GM19372 (cell line): Measurements from ENCODE around the gene FHIT.

ENCODE experiments used
- ATAC-seq: cut with Tn5 transposase; IDR thresholded peaks from one replicate; pipeline ENCODE4 v1.9.1; 2021; ENCODE audit warnings: mild to moderate bottlenecking, low read depth, moderate library complexity; ENCODE audit not compliant: unreplicated experiment

Gene FHIT

DNA sequence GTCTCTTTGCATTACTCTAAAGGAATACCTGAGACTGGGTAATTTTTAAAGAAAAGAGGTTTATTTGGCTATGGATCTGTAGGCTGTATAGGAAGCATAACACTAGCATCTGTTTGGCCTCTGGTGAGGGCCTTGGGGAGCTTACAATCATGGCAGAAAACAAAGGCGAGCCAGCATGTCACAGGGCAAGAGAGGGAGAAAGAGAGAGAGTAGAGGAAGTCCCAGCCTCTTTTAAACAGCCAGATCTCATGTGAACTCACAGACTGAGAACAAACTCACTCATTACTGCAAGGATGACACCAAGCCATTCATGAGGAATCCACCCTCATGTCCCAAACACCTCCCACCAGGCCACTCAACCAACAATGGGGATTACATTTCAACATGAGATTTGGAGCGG, 974.6 kb downstream of the FHIT start:
- no peak for ATAC-seq

DNA sequence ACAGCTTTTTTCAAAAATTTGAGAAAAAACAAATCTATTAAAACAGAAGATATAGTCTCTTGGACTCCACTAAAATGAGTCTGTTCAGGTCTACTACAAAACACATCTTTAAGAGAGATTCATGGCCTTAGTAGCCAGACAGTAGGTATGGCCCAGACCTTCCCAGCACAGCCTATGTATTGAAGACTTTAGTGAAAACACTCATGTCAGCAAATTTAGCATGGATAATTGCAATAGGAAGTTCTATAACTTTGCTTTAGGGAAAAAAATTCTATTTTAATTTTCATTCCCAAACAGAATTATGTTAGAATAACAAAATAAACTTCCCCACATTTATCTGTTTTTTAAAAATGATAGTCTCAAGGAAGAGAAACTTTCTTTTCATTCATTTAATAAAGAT, 976.6 kb downstream of the FHIT start:
- ATAC-seq, result no peak

DNA sequence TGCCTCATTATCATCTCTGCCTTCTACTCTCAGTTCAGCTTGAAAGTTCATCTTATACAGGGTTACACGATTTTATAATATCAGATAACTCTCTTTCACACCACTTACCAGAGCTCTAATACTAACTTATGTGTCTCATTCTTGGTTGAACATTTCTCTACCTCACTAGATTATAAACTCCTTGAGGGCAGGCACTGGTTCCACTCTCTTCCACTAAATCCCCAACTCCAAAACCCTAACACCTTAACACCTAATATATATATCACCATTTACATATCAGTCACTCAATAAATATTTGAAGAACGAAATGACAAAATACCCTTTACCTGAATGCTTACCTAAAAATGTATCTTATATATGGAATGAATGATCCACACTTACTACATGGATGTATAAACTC, 977.2 kb downstream of the FHIT start:
- no peak for ATAC-seq

DNA sequence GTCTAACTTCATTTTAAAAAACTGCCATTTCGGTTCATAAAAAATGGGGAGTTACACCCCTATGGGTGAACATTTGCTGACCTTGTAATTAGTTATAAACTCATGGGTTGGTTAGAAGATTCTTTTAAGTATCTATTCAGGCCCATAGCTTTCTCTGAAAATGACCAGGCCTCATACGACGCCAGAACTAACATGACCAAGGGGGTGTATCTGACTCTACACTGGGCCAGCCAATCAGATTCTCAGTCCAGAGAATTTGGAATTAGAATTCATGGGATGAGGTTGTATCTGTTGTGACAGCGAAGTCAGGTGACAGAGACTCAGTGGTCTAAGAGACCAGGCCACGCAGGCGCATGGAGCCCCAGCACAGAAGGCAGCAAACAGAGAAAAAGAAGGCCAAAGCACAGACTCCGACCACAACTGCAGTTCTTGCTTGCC, 981.4 kb downstream of the FHIT start:
- no peak for ATAC-seq

DNA sequence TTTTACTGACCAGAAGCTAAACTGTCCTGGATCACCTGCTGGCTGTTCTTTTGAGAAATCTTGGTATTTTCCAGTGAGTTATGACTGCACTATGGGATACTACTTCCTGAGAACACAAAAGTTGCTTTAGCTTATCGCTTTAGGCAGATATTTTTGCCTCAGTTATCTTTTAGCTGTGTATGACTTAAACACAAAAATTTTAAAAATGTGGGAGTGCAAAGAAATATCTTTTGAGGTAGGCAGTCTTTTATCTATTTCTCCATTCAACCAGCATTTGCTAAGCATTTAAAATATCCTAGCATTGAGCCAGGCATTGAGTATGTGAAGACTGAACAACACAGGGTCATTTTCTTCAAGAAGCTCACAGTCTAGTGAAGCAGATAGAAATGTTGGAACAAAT, 981.9 kb downstream of the FHIT start:
- ATAC-seq, result no peak

DNA sequence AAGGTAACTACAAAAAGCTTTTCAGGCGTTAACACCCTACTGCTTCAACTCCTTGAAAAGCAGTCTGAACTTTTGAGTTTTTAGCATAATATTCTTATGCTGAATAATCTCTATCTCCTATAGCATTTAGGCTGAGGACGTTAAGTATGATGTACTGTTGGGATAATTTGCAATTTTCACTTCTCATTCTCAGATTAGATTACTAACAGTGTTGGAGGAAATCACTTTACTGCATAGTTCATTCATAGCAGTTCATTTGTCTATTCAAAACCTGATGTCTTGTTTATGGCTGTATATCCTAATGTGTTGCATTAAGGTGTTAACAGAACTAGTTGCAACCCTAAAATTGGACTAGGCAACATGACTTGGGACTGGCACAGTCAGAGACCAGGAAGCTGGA, 983.1 kb downstream of the FHIT start:
- no peak for ATAC-seq

DNA sequence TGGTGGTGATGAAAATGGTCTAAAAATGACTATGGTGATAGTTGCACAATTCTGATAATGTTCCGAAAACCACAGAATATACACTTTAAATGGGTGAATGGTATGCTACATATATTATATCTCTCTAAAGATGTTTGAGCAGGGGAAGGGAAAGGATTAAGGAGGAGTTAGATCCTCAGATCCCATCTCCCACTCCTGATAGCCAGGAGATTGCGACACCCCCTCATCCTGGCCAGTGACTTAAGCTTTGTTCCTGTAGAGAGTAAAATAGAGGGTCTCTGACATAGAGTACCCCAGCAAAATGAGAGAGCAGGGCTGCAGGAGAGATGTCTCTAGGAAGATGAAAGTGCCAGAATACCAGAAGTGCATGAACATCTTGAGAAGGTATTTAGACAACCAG, 984.8 kb downstream of the FHIT start:
- ATAC-seq, result no peak

DNA sequence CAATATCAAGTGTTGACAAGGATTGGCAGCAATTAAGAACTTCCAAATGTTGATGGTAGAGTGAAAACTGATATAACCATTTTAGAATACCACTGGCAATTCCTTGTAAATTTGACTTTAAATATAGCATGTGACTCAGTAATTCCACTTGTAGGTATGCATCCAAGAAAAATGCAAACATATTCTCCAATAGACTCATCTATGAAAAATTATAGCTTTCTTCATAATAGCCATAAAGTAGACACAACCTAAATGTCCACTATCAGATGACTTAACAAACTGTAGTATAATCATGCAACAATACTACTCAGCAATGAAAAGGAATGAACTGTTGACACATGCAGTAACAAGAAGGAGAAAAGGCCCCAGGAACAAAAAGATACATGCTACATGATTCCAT, 988.1 kb downstream of the FHIT start:
- ATAC-seq, result no peak

DNA sequence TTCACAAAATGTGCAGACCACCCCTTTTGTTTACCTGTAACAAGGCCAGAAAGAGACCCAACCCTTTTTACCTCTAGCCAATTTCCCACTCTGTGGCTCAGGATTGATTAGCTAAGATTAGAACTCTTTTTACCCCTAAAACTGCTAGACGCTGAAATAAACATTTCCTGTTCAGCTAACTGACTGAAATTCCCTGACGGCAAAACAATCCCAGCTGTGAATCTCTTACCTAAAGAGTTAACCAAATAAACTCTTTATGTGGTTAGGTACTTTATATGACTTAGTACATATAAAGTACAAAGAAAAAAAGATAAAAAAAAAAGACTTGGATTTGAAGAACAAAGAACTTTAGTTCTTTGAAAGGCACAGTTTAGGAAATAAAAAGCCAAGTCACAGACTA, 988.7 kb downstream of the FHIT start:
- ATAC-seq, result no peak

DNA sequence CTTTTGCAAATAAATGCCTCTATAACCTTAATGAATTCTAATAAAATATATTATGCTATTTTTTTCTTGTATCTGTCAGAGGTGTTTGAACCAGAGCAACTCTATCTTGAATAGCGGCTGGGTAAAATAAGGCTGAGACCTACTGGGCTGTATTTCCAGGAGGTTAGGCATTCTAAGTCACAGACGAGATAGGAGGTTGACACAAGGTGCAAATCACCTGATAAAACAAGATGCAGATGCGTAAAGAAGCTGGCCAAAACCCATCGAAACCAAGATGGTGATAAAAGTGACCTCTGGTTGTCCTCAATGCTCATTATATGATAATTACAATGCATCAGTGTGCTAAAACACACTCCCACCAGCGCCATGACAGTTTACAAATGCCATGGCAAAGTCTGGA, 990.7 kb downstream of the FHIT start:
- ATAC-seq, result no peak

DNA sequence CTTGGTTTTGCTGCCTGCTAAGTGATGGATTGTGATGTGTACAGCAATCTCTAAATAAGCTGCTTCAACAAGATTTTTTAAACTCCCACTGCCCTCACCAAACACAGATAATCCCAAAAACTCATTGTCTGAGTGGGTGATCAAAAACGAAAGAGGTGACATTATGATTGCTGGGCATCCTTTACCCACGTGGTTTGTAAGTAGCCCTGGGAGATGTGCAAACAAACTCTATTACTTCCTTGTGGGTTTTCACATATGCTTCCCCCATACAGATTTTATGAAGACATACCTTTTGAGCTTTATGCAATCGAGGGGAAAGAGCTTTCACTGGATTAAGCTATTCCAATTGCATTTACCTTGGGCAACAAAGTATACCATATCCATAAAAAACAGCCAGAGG, 1000.4 kb downstream of the FHIT start:
- ATAC-seq, result no peak

DNA sequence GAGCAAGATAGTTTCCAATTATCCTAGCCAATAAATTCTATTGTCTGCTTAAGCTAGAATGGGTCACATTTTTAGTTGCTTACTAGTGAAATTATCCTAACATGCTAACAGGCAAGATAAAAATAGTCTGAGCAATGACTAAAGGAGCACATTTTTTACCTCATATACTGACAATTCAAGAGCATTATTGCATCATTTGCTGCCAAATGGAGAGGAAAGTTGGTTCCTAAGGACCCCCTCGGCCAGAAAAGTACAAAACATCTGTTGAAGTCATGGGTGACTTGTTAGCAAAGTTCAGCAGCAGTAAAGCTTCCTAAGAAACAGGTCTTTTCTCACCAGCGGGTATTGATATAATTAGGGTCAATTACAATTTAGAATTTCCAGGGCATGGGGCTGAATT, 1001.0 kb downstream of the FHIT start:
- no peak for ATAC-seq

DNA sequence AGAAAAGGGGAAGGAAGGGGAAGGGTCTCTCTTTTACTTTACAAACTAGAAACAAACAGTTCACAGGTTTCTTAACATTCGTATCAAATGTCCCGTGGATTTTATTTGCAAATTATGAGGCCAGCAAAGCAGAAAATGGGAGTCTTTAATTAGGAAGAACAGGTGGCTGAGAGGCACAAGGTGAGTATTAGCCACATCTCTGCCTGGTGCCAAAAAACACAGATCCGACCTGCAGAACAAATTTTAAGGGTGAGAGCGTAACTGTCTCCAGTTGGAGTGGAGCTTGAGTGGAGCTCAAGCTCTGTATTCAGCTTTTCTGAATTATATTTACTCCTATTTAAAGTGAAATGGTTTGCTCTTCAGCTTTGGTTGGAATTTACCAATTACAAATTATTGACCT, 1004.9 kb downstream of the FHIT start:
- no peak for ATAC-seq

DNA sequence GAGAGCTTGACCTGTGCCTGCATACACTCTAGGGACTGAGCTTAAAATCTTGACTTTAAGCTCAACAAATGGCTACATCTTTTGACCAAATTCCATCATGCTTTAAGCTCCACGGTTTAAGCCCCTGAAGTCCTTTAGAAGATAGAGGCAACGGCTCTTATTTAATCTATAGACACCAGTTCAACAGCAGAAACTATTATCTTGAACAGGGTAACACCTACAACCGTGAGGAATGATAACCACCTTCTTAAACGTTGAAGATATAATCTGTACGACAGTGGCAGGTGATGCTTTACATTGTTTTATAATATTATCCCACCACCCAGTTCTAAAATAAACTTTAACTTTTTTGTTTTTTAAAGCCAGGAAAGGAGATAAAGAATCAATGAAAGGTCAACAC, 1007.8 kb downstream of the FHIT start:
- ATAC-seq, result no peak

DNA sequence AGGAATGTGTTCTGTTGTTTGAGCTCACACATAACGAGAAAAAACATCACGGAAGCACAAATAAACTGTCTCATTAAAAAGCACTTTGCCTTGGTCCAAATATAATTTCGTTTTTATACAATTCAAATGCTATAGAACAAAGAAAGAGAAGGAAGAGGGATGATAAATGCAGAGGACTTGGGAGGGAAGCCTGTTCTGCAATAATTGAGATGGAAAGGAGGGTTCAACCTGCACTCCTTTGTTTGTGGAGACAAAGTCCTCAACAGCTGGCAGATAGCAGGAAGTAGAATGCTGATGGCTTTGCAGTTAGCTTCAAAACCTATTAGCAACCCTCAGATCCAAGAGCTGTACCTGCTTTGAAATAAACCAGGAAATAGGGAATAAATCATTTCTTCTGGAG, 1010.8 kb downstream of the FHIT start:
- no peak for ATAC-seq

DNA sequence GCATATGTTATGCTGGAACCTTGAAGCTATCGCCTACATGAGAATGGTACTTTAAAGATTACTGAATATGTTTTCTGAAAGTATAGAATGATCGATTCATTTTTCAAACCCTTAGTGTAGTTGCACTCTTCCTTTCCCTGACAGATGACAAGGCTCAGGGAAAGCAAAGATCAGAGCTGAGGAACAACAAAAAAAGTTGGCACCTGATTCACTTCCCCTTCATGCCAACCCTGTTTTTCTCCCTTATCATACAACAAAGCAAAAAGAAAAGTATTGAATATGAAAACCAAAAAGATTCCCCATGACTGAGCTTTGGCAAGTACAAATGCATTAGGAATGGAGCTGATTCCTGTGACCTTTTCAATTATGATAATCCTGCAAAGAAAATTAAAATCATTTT, 1012.7 kb downstream of the FHIT start:
- ATAC-seq, result no peak

DNA sequence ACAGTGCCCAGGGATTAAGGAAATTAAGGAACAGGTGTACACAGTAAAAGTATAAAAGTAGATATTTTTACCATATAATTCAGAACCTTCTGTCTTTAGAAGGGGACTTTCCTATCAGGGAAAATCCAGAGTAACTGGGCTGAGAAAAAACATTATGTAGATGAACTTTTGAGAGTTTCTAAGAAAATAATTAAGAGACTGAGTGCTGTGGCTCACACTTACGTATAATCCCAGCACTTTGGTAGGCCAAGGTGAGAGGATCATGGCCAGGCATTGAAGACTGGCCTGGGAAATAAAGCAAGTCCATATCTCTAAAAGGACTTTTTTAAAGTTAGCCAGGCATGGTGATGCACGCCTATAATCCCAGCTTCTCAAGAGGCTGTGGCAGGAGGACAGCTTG, 1021.8 kb downstream of the FHIT start:
- ATAC-seq, result no peak

DNA sequence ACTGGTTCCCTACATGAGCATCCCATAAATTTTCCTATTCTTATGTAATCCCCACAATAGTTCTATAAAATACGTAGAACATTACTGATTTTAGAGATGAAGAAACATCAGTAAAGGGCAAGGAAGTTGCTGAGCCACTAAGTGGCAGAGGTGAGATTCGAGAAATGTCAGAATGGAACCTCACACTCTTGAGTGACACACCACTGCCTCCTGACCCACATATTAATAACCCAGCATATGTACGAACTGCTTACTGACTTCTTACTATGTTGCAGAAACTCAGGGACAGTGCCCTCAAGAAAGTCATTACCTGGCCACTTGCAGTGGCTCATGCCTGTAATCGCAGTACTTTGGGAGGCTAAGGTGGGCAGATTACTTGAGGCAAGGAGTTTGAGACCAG, 1022.4 kb downstream of the FHIT start:
- no peak for ATAC-seq

DNA sequence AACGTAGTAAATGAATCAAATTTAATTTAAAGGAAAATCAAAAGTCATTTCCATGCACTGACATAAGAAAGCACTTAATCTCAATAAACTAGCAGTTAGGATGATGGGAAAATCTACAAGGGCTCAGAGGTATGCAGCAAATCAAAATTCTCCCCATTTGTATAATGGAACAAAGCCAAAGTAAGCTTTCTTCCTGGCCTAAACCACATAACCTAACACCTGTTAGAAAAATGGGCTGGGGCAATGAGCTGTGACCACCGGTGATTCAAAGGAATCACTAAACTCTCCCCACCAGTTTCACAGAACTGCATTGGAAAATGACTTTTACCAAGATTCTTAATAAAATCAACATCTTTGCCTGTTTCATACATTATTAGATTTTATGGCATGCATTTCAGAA, 1024.3 kb downstream of the FHIT start:
- no peak for ATAC-seq

DNA sequence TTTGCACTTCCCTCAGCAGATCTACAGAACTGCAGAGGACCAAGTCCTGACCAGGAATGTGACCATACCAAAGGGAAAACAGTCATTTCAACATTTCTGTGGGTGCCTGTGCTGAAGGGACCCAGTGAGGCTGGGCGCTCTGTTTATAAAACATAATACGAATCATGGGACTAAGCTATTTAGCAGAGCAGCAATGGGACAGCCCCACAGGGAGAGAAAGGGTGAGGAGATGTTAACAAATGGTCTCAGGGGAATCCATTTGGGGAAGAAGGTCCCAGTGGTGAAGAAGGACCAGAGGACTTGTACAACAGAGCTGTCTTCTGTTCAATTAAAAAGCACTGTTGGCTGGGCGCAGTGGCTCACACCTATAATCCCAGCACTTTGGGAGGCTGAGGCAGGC, 1025.4 kb downstream of the FHIT start:
- ATAC-seq, result no peak

DNA sequence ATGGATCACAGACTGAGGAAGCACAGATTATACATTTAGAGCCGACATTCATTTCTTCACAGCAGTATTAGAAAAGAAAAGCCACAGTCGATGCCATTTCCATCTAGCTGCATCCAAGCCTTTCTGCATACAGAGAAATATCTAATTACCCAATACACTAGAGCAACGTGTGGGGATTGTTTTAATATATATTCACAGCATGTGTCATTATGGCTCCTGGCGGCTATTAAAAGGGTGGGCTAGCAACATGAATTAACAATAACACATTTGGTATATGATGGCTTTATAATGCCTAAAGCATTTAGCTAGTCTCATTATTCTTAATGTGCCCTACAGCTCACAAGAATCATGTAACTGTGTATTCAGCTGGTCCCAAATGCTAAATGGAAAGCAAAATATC, 1030.5 kb downstream of the FHIT start:
- ATAC-seq, result no peak

DNA sequence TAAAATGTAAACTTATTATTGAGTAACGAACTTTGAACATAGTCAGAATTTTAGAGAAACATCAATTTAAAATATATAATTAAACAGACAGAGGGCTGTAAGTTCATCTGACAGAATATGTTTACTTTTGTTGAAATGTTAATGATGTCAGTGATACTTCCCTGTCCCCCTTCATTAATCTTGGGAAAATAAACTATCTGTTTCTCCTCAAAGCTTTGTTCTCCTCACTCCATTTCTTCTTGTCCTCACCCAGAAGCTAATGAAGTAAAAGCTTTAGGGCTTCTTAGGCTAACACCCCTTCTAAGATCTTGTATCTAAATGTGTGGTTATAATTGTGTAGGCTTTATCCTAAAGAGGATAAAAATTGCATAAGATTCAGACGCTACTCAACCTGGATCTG, 1031.8 kb downstream of the FHIT start:
- no peak for ATAC-seq

DNA sequence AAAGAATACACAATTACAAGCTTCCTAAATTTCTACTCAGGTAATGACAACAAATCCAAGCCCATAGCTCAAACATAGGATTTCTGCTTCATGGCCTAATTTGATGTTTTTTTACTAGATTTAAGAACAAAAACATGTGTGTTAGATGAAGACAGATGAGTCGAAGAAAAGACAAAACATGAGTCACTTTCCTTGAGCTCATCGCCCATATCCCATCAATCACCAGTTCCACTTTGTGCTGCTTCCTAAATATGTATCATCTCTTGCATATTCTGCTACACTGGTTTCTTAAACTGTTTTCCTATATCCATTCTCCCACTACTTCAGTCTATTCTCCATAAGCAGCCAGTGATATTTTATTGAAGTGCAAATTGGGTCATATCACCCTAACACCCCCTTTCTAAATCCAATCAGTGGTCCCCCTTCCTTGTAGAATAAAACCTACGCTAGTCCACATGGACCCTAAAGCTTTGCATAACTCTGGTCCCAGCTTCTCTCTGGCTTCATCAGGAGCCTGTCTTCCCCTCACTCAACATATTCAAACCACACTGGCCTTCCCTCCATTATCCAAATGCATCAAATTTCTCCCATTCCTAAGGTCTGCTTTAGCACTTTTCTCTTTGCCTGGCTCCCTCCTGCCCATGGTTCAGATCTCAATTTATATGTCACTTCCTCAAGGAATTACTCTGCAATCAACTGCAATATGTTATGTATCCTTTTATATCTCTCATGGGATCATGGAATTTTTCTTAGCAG, 1033.9 kb downstream of the FHIT start:
- ATAC-seq, result no peak
